GM12892 (cell line): ENCODE data around the gene WFDC1.

Experiments
- POLR2A ChIP-seq: IDR thresholded peaks from 2 replicates; pipeline ENCODE4 v1.6.1; 2011; ENCODE audit warnings: low read depth, low read length, control low read depth
- POLR2AphosphoS5 ChIP-seq: IDR thresholded peaks from 2 replicates; pipeline ENCODE4 v1.6.1; 2011; ENCODE audit warnings: low read depth, low read length, control low read depth
- TAF1 ChIP-seq: IDR thresholded peaks from 2 replicates; pipeline ENCODE4 v1.6.1; 2011; ENCODE audit warnings: low read depth, mild to moderate bottlenecking, control low read depth, low read length, borderline replicate concordance

DNA sequence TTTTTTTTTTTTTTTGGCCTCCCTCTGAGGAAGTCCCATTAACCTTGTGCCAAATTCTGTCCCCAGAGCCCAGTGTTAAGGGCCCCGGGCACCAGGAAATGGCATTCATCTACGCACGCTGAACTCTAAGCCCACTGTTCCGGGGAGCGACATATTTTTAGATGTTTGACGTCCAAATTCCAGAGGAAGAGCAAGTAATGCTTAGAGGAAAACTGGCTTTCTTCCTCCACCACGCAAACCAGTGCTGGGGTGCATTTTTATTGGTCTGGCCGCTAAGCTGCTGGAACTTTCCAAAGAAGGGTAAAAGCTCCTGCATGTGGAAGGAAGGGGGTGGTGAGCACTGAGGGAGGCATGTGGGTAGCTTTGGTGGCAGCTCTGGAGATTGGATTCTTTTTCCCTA, 8.3 kb downstream of the WFDC1 start:
- TF ChIP-seq POLR2A (no peak), TAF1 (no peak), POLR2AphosphoS5 (no peak)
